GM13977 (cell line): ENCODE results near the gene AKAP13.

Experiments
- DNase-seq: peaks from one replicate; pipeline ENCODE4 v3.0.0; 2012; ENCODE audit warnings: low spot score
- CTCF ChIP-seq: IDR thresholded peaks from 2 replicates; pipeline ENCODE4 v1.5.1; 2012; ENCODE audit warnings: mild to moderate bottlenecking, control low read depth; ENCODE audit not compliant: insufficient read depth; ENCODE audit errors: extremely low read depth, missing control alignments
- in situ Hi-C: fragments of 300-500 bp; cut with MboI; formaldehyde crosslinking; loops from one replicate; pipeline ENCODE4 v1.12.0; 2022; ENCODE audit warnings: low sequenced_read_pairs, low pct_unique_long_range_greater_than_20kb, mixed read lengths, inconsistent platforms; ENCODE audit not compliant: unreplicated experiment

AKAP13 gene

GRCh38 chr15:85704720-85705429, 324.5 kb downstream of the AKAP13 start:
- no peak for TF ChIP-seq CTCF
- DNase-seq = no peak
- in situ Hi-C loops = loop anchor here (25.0 kb wide), 1 partner anchor 218 kb away; no protein-coding TSS in a partner anchor

- no peak for TF ChIP-seq CTCF
- DNase-seq = no peak
- in situ Hi-C loops = loop anchor here (25.0 kb wide), 1 partner anchor 220 kb away; no protein-coding TSS in a partner anchor
Measured at GRCh38 chr15:85706779-85707518, 326.5 kb downstream of the AKAP13 start.

GRCh38 chr15:85707519-85708338, 327.3 kb downstream of the AKAP13 start:
- in situ Hi-C loops = loop anchor here (25.0 kb wide), 1 partner anchor 220 kb away; no protein-coding TSS in a partner anchor
- no peak for DNase-seq
- TF ChIP-seq CTCF = no peak

- in situ Hi-C loops = loop anchor here (25.0 kb wide), 1 partner anchor 221 kb away; no protein-coding TSS in a partner anchor
- TF ChIP-seq CTCF = no peak
- no peak for DNase-seq
Measured at GRCh38 chr15:85708402-85708941, 328.1 kb downstream of the AKAP13 start.

GRCh38 chr15:85709250-85709649, 328.8 kb downstream of the AKAP13 start:
- in situ Hi-C loops = loop anchor here (25.0 kb wide), 1 partner anchor 222 kb away; no protein-coding TSS in a partner anchor
- TF ChIP-seq CTCF = no peak
- no peak for DNase-seq
